Esophagus muscularis mucosa (tissue), 4 donors: Measurements from ENCODE around the gene ANAPC15. TPM values are rescaled to one million over a fixed set of nuclear protein-coding genes. Genes with fewer than 3 reads are reported as not detected.

Experiments used
- DNase-seq: peaks from one replicate; pipeline ENCODE4 v3.0.0-alpha.2; 2017; ENCODE audit errors: extremely low spot score
- H3K27ac ChIP-seq, 4 donors: fragments of 200-600 bp; sonication (generic); replicated peaks in 1 of 4; 1 replicate in 3 of 4; 2 replicates in 1 of 4; pipeline ENCODE4 v1.5.1; 2016 to 2019; ENCODE audit warnings: mild to moderate bottlenecking in 1 of 4
- H3K27me3 ChIP-seq, 4 donors: fragments of 200-600 bp; sonication (generic); one replicate each; pipeline versions ENCODE4 v1.5.1 to v1.6.0; 2016 to 2019
- H3K36me3 ChIP-seq, 4 donors: fragments of 200-600 bp; sonication (generic); one replicate each; pipeline ENCODE4 v1.5.1; 2016 to 2019
- H3K4me1 ChIP-seq, 4 donors: fragments of 200-600 bp; sonication (generic); one replicate each; pipeline ENCODE4 v1.5.1; 2016 to 2019
- H3K4me3 ChIP-seq, 4 donors: fragments of 200-600 bp; sonication (generic); 1 replicate in 2 of 4; 2 replicates in 2 of 4; pipeline ENCODE4 v1.5.1; 2016 to 2019; ENCODE audit warnings: mild to moderate bottlenecking in 4 of 4, moderate library complexity in 1 of 4
- H3K9me3 ChIP-seq, 4 donors: fragments of 200-600 bp; sonication (generic); 1 replicate in 3 of 4; 2 replicates in 1 of 4; pipeline ENCODE4 v1.5.1; 2016 to 2019
- EP300 ChIP-seq: sonication (generic); formaldehyde crosslinking; IDR thresholded peaks from one replicate; pipeline ENCODE4 v1.6.1; 2017; ENCODE audit warnings: antibody characterized with exemption
- POLR2A ChIP-seq: fragments of 450-650 bp; IDR thresholded peaks from one replicate; pipeline ENCODE4 v1.6.1; 2017; ENCODE audit warnings: antibody characterized with exemption, moderate library complexity, mild to moderate bottlenecking, low read depth
- POLR2AphosphoS5 ChIP-seq, 2 donors: sonication (generic); formaldehyde crosslinking; IDR thresholded peaks; one replicate each; pipeline ENCODE4 v1.6.1; 2017; ENCODE audit warnings: antibody characterized with exemption in 2 of 2
- WGBS: methylation state at CpG from one replicate; pipeline ENCODE4 v1.1.5; 2018; 5-methylcytosine and 5-hydroxymethylcytosine counted together
- intact Hi-C: fragments of 100-400 bp; cut with DNase I; formaldehyde crosslinking; loops from one replicate; pipeline ENCODE4 v1.15.1; 2023
- total RNA-seq, 4 donors: library from RNA; depleted of rRNA; stranded (reverse); fragments of >200 nt; gene quantifications; one replicate each; pipeline versions ENCODE4 v1.1.0 to v1.2.1, GENCODE V29; 2016
- TF ChIP-seq, protein P1 (sequence below), 3 experiments: fragments of 200-600 bp in 2 of 3; fragments of 450-650 bp in 1 of 3; sonication (generic) in 2 of 3; IDR thresholded peaks; one replicate each; pipeline ENCODE4 v1.5.1; 2017 to 2019; ENCODE audit warnings: antibody characterized with exemption in 3 of 3, mild to moderate bottlenecking in 2 of 3, moderate library complexity in 1 of 3

ANAPC15 gene
- total RNA-seq, 4 donors from 2014 or later = 43.5 to 58.1 (median 48.1) TPM

DNA sequence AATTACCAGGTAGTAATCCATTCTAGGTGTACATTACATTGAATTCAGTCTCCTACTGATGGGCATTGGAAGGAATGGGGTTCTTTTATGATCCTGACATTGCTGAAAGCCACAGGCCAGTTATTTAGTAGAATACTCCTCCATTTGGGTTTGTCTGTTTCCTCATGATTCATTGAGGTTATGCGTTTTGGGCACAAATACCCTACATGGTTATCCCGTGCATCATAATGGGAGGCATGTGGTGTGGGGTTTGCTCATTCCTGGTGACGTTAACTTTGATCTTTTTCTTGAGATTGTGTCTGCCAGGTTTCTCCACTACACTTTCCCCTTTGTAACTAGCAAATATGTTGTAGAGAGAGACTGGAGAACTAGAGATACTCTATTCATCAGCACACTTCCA is 28.6 kb upstream of the ANAPC15 start:
- Histone ChIP-seq H3K4me1 (peaks cover 0 to 3% (median 0%) of the 10 kb centered on the region in 4 donors), H3K4me3 (no peak overlapping the region), H3K9me3 (no peaks in the 10 kb centered on the region), H3K27me3 (no peaks in the 10 kb centered on the region), H3K36me3 (no peaks in the 10 kb centered on the region), H3K27ac (no peak overlapping the region)
- no peak for DNase-seq
- intact Hi-C loops = loop anchor here (5.0 kb wide), 1 partner anchor 114 kb away; no protein-coding TSS in a partner anchor
- 69% methylated on average over 3 of the region's 3 CpGs for WGBS
- TF ChIP-seq POLR2AphosphoS5 (IDR thresholded peaks at IDR 0.05) (no peak), POLR2A (no peak), EP300 (no peak)
- TF ChIP-seq, protein P1, sequence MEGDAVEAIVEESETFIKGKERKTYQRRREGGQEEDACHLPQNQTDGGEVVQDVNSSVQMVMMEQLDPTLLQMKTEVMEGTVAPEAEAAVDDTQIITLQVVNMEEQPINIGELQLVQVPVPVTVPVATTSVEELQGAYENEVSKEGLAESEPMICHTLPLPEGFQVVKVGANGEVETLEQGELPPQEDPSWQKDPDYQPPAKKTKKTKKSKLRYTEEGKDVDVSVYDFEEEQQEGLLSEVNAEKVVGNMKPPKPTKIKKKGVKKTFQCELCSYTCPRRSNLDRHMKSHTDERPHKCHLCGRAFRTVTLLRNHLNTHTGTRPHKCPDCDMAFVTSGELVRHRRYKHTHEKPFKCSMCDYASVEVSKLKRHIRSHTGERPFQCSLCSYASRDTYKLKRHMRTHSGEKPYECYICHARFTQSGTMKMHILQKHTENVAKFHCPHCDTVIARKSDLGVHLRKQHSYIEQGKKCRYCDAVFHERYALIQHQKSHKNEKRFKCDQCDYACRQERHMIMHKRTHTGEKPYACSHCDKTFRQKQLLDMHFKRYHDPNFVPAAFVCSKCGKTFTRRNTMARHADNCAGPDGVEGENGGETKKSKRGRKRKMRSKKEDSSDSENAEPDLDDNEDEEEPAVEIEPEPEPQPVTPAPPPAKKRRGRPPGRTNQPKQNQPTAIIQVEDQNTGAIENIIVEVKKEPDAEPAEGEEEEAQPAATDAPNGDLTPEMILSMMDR (IDR thresholded peaks at IDR 0.05) = no peak

DNA sequence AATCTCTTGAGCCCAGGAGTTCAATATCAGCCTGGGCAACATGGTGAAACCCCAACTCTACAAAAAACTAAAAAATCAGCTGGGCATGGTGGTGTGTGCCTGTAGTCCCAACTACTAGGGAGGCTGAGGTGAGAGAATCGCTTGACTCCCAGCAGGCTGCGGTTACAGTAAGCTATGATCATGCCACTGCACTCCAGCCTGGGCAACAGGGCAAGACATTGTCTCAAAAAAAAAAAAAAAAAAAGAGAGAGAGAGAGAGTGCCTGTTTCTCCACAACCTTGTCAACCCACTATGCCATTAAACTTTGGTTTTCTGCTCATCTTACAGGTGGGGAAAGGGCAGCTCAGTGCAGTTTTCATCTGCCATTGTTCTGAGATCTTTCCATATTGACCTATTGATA is 28.2 kb upstream of the ANAPC15 start:
- no peak for DNase-seq
- WGBS = 88% methylated on average over 2 of the region's 2 CpGs
- Histone ChIP-seq H3K4me1 (peaks cover 0 to 3% (median 0%) of the 10 kb centered on the region in 4 donors), H3K27me3 (no peaks in the 10 kb centered on the region), H3K9me3 (no peaks in the 10 kb centered on the region), H3K4me3 (no peak overlapping the region), H3K27ac (no peak overlapping the region), H3K36me3 (no peaks in the 10 kb centered on the region)
- intact Hi-C loops = loop anchor here (5.0 kb wide), 1 partner anchor 113 kb away; no protein-coding TSS in a partner anchor
- no peak for TF ChIP-seq EP300
- TF ChIP-seq POLR2A = no peak
- TF ChIP-seq, protein P1 (IDR thresholded peaks at IDR 0.05) = no peak
- no peak for TF ChIP-seq POLR2AphosphoS5 (IDR thresholded peaks at IDR 0.05)

DNA sequence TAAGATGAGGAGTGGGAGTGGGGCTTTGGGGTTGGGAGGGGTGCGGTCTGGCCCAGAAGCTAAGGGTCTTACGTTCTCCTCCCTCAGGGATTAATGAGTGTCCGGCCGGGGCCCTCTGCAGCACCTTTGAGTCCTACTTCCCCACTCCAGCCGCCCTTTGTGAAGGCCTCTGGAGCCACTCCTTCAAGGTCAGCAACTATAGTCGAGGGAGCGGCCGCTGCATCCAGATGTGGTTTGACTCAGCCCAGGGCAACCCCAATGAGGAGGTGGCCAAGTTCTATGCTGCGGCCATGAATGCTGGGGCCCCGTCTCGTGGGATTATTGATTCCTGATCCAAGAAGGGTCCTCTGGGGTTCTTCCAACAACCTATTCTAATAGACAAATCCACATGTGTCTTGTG is 27.0 kb upstream of the ANAPC15 start:
- no peak for TF ChIP-seq EP300
- no peak for TF ChIP-seq POLR2AphosphoS5 (IDR thresholded peaks at IDR 0.05)
- TF ChIP-seq, protein P1 (IDR thresholded peaks at IDR 0.05) = no peak
- TF ChIP-seq POLR2A = no peak
- DNase-seq = no peak
- Histone ChIP-seq H3K27me3 (peaks cover 0 to 2% (median 0%) of the 10 kb centered on the region in 4 donors), H3K4me1 (peaks cover 0 to 3% (median 0%) of the 10 kb centered on the region in 4 donors), H3K9me3 (no peaks in the 10 kb centered on the region), H3K27ac (no peak overlapping the region), H3K36me3 (no peaks in the 10 kb centered on the region), H3K4me3 (no peak overlapping the region)
- intact Hi-C loops = no loop called here
- 97% methylated on average over 7 of the region's 11 CpGs for WGBS

DNA sequence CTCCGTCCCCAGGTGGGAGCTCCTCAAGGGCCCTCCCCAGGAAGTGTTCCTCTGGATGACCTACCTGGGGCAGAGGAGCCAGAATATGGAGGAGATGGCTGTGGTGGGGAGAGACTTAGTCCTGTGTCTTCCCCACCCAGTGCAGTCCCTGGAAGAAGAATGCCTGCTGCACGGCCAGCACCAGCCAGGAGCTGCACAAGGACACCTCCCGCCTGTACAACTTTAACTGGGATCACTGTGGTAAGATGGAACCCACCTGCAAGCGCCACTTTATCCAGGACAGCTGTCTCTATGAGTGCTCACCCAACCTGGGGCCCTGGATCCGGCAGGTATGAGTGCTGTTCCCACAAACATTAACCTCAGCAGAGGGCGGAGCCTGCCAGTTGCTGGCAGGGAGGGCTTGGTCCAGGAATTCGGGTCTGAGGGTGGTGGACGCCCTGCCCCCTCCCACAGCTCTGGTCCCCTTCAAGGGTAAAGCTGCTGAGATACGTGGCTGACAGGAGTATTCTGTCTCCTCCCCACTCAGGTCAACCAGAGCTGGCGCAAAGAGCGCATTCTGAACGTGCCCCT is 26.4 kb upstream of the ANAPC15 start:
- intact Hi-C loops = no loop called here
- no peak for DNase-seq
- Histone ChIP-seq H3K36me3 (no peaks in the 10 kb centered on the region), H3K9me3 (no peaks in the 10 kb centered on the region), H3K4me1 (peaks cover 0 to 3% (median 0%) of the 10 kb centered on the region in 4 donors), H3K27me3 (peaks cover 0 to 4% (median 0%) of the 10 kb centered on the region in 4 donors), H3K4me3 (no peak overlapping the region), H3K27ac (no peak overlapping the region)
- 78% methylated on average over 11 of the region's 12 CpGs for WGBS
- TF ChIP-seq, protein P1 (IDR thresholded peaks at IDR 0.05) = no peak
- TF ChIP-seq POLR2AphosphoS5 (IDR thresholded peaks at IDR 0.05) (no peak), POLR2A (no peak), EP300 (no peak)
